Body of pancreas (tissue), 4 donors: ENCODE measurements around the gene GLYATL1B.
"Not testable (repeated sequence)": the region's sequence is repeated elsewhere in the genome, so short reads cannot be mapped to it uniquely, and the experiment has no call there.

Source experiments
- POLR2A ChIP-seq, 3 donors: fragments of 450-650 bp; IDR thresholded peaks; one replicate each; pipeline ENCODE4 v1.6.1; 2016; ENCODE audit warnings: antibody characterized with exemption in 3 of 3, mild to moderate bottlenecking in 2 of 3
- TF ChIP-seq, protein P1 (sequence below), 7 experiments: fragments of 450-650 bp in 4 of 7; fragments of 200-600 bp in 3 of 7; sonication (generic) in 3 of 7; IDR thresholded peaks; one replicate each; pipeline ENCODE4 v1.5.1; 2016 to 2019; ENCODE audit warnings: antibody characterized with exemption in 7 of 7

- TF ChIP-seq, protein P1, sequence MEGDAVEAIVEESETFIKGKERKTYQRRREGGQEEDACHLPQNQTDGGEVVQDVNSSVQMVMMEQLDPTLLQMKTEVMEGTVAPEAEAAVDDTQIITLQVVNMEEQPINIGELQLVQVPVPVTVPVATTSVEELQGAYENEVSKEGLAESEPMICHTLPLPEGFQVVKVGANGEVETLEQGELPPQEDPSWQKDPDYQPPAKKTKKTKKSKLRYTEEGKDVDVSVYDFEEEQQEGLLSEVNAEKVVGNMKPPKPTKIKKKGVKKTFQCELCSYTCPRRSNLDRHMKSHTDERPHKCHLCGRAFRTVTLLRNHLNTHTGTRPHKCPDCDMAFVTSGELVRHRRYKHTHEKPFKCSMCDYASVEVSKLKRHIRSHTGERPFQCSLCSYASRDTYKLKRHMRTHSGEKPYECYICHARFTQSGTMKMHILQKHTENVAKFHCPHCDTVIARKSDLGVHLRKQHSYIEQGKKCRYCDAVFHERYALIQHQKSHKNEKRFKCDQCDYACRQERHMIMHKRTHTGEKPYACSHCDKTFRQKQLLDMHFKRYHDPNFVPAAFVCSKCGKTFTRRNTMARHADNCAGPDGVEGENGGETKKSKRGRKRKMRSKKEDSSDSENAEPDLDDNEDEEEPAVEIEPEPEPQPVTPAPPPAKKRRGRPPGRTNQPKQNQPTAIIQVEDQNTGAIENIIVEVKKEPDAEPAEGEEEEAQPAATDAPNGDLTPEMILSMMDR (IDR thresholded peaks at IDR 0.05): not testable (repeated sequence)
- not testable (repeated sequence) for TF ChIP-seq POLR2A (IDR thresholded peaks at IDR 0.05)
These were observed at the start of gene GLYATL1B for GRCh38 chr11:59086007-59086406.
